ENCODE measurements around the gene MFF. TPM values are rescaled to one million over a fixed set of nuclear protein-coding genes. Genes with fewer than 3 reads are reported as not detected.
A peak's percentile ranks its signal among the peaks of the same experiment; 100 is the strongest.

Gene MFF
- 69.9 and 74.9 TPM in 2 replicates for total RNA-seq

- H3K9me3 Mint-ChIP-seq: peaks cover 8% of the 10 kb centered on the region
- peak within 1 kb of the TSS; percentile 94 for H3K4me3 Mint-ChIP-seq
- intact Hi-C loops (cut with micrococcal nuclease): loop anchor here (1.0 to 10.0 kb wide), 8 partner anchors 47 to 670 kb away; partner anchors contain the start of gene RHBDD1
- peaks cover 14% of the 10 kb centered on the region for H3K27me3 Mint-ChIP-seq (ENCODE audit: insufficient read depth)
- peak; percentile 91 for DNase-seq (ENCODE audit: low spot score)
- peaks cover 42% of the 10 kb centered on the region for H3K4me1 Mint-ChIP-seq (ENCODE audit: low read depth)
- H3K36me3 Mint-ChIP-seq (ENCODE audit: low read depth): peaks cover 9% of the 10 kb centered on the region
- peak within 1 kb of the TSS; percentile 94 for H3K27ac Mint-ChIP-seq
Measured at GRCh38 chr2:227324995-227325838, at the start of gene MFF. Gene MFF (plus strand): TSS chr2:227325251. CDS start chr2:227330666, 5,415 bp downstream.

DNA sequence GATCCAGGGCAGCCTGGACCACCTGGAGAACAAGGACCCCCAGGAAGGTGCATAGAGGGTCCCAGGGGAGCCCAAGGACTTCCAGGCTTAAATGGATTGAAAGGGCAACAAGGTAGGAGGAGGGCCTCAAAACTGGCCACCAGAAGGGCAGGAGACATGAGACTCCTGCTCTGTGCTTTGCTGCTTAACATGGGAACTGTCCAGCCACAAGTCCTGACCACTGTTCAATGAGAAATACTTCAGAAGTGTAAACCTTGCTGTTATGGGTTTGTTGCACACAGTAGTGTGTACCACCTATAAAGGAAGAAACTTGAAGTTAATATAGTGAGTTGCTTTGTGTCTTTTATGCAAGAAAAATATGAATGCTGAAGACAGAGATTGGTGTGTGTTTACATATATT is 44.2 kb upstream of the MFF start:
- H3K27me3 Mint-ChIP-seq (ENCODE audit: insufficient read depth): peaks cover 3% of the 10 kb centered on the region
- no peaks in the 10 kb centered on the region for H3K4me1 Mint-ChIP-seq (ENCODE audit: low read depth)
- H3K9me3 Mint-ChIP-seq: no peaks in the 10 kb centered on the region
- no peak overlapping the region for H3K27ac Mint-ChIP-seq
- H3K36me3 Mint-ChIP-seq (ENCODE audit: low read depth): no peaks in the 10 kb centered on the region
- H3K4me3 Mint-ChIP-seq: no peak overlapping the region
- no peak for DNase-seq (ENCODE audit: low spot score)
- intact Hi-C loops (cut with micrococcal nuclease): no loop called here

DNA sequence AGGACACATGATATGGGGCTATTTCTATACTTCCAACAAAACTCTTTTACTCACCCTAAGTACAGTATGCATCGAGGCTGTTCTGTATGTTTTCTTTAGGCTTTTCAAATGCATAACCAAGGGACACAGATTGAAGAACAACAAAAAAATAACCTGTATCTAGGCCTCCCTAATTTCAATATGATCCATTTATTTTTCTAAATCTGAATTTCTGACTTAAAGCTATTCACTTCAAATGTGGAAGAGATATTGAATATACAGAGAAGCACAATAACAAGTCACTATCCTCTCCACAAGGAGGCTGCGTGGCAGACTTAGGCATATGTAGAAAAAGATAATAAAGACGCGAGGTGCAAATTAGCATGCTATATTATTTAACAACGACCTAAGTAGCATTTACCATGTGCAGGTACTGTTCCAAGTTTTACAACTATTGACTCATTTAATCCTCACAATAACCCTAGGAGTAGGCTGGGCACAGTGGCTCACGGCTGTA is 39.3 kb upstream of the MFF start:
- intact Hi-C loops (cut with micrococcal nuclease): no loop called here
- H3K4me1 Mint-ChIP-seq (ENCODE audit: low read depth): no peaks in the 10 kb centered on the region
- no peaks in the 10 kb centered on the region for H3K27me3 Mint-ChIP-seq (ENCODE audit: insufficient read depth)

GRCh38 chr2:227287771-227288170 is 37.3 kb upstream of the MFF start:
- Mint-ChIP-seq H3K27ac (no peak overlapping the region), H3K4me3 (no peak overlapping the region), H3K27me3 (ENCODE audit: insufficient read depth) (no peaks in the 10 kb centered on the region), H3K9me3 (no peaks in the 10 kb centered on the region), H3K36me3 (ENCODE audit: low read depth) (no peaks in the 10 kb centered on the region), H3K4me1 (ENCODE audit: low read depth) (no peaks in the 10 kb centered on the region)
- DNase-seq (ENCODE audit: low spot score): no peak
- intact Hi-C loops (cut with micrococcal nuclease): no loop called here

More for the DNA sequence above, 39.3 kb upstream of the MFF start:
- Mint-ChIP-seq H3K36me3 (ENCODE audit: low read depth) (no peaks in the 10 kb centered on the region), H3K9me3 (no peaks in the 10 kb centered on the region), H3K4me3 (no peak overlapping the region), H3K27ac (no peak overlapping the region)
- DNase-seq (ENCODE audit: low spot score): no peak

DNA sequence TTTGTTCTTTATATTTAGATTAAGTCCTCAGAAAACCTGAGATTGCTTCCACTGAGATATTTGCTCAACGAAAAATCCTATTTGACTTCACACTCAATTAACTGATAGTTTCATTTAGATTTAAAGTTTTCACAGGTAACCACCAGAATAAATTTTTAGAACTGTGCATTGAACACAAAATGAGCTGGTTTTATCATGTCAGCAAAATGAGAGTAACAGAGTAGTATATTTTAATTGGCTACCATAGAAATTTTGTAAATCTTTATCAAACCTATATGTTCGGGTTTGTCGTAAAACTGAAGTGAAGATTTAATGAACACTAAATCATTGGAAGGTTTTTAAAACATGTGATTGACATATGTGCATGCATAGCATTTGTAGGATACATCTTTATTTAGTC is 32.7 kb upstream of the MFF start:
- H3K4me3 Mint-ChIP-seq: no peak overlapping the region
- intact Hi-C loops (cut with micrococcal nuclease): no loop called here

GRCh38 chr2:227293531-227293930 is 31.5 kb upstream of the MFF start:
- intact Hi-C loops (cut with micrococcal nuclease): no loop called here
- H3K36me3 Mint-ChIP-seq (ENCODE audit: low read depth): no peaks in the 10 kb centered on the region
- no peaks in the 10 kb centered on the region for H3K27me3 Mint-ChIP-seq (ENCODE audit: insufficient read depth)
- peaks cover 4% of the 10 kb centered on the region for H3K4me1 Mint-ChIP-seq (ENCODE audit: low read depth)
- H3K27ac Mint-ChIP-seq: no peak overlapping the region
- no peak for DNase-seq (ENCODE audit: low spot score)
- no peaks in the 10 kb centered on the region for H3K9me3 Mint-ChIP-seq
- H3K4me3 Mint-ChIP-seq: no peak overlapping the region

More for the DNA sequence above, 32.7 kb upstream of the MFF start:
- peaks cover 4% of the 10 kb centered on the region for H3K4me1 Mint-ChIP-seq (ENCODE audit: low read depth)
- H3K27me3 Mint-ChIP-seq (ENCODE audit: insufficient read depth): no peaks in the 10 kb centered on the region
- H3K9me3 Mint-ChIP-seq: no peaks in the 10 kb centered on the region
- no peak for DNase-seq (ENCODE audit: low spot score)
- no peaks in the 10 kb centered on the region for H3K36me3 Mint-ChIP-seq (ENCODE audit: low read depth)
- no peak overlapping the region for H3K27ac Mint-ChIP-seq

- DNase-seq (ENCODE audit: low spot score): no peak
- H3K27me3 Mint-ChIP-seq (ENCODE audit: insufficient read depth): no peaks in the 10 kb centered on the region
- H3K4me3 Mint-ChIP-seq: no peak overlapping the region
- intact Hi-C loops (cut with micrococcal nuclease): no loop called here
- H3K9me3 Mint-ChIP-seq: no peaks in the 10 kb centered on the region
- no peaks in the 10 kb centered on the region for H3K36me3 Mint-ChIP-seq (ENCODE audit: low read depth)
- H3K27ac Mint-ChIP-seq: no peak overlapping the region
- H3K4me1 Mint-ChIP-seq (ENCODE audit: low read depth): peaks cover 4% of the 10 kb centered on the region
Measured at GRCh38 chr2:227295806-227296205, 29.2 kb upstream of the MFF start.

DNA sequence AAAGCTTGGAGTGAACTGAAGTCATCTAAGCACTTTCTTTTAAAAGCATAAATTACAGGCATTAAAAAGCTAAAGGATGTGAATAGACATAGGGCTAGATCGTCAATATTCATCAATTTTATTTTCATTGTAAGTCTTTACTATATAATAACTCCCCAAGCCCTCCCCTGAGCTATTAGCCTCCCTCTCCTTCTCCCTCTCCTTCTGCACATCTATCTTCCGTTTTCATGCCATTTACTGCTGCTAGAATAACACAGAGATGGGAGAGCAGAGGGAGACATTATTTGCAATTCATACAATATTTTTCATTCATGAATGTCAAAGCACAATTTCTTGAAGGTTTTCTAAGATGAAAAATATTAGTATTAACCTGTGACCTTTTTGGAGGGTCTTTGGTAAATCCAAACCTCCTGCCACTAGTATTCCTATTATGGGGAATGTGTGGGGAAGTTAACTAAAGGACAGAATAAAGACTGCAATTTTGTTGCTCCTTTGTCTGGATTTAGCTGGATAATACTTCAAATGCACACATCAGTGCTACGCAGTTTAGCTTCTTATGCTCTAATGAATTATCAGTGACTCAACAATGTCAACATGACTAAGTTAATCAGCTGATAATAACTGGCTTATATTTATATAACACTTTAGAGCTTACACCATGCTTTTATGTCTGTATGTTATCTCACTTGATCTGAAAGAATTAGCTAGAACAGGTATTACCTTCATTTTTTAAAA is 28.2 kb upstream of the MFF start:
- Mint-ChIP-seq H3K4me1 (ENCODE audit: low read depth) (peaks cover 4% of the 10 kb centered on the region), H3K9me3 (no peaks in the 10 kb centered on the region), H3K4me3 (no peak overlapping the region), H3K27ac (no peak overlapping the region), H3K27me3 (ENCODE audit: insufficient read depth) (no peaks in the 10 kb centered on the region), H3K36me3 (ENCODE audit: low read depth) (no peaks in the 10 kb centered on the region)
- DNase-seq (ENCODE audit: low spot score): no peak
- intact Hi-C loops (cut with micrococcal nuclease): no loop called here

DNA sequence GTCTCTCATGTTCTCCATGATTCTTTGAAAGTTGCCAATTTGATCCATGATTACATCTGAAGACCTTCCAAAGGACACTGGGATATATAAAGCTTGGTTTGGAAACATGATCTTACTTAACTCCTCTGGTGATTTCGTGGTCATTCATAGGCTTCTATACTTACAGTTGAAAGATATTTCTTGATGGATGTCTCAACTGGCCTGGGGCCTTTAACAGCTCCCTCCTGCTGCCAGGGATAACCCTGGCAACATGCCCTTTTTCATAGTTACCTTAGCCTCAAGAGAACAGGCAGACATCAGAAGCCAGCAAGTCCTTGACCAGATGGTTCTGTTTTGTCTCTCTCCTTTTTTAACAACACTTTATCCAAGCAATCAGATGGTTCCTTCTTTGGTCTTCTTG is 23.5 kb upstream of the MFF start:
- Mint-ChIP-seq H3K27ac (no peak overlapping the region), H3K36me3 (ENCODE audit: low read depth) (no peaks in the 10 kb centered on the region), H3K9me3 (no peaks in the 10 kb centered on the region), H3K4me1 (ENCODE audit: low read depth) (no peaks in the 10 kb centered on the region), H3K4me3 (no peak overlapping the region), H3K27me3 (ENCODE audit: insufficient read depth) (peaks cover 3% of the 10 kb centered on the region)
- intact Hi-C loops (cut with micrococcal nuclease): no loop called here
- DNase-seq (ENCODE audit: low spot score): no peak

DNA sequence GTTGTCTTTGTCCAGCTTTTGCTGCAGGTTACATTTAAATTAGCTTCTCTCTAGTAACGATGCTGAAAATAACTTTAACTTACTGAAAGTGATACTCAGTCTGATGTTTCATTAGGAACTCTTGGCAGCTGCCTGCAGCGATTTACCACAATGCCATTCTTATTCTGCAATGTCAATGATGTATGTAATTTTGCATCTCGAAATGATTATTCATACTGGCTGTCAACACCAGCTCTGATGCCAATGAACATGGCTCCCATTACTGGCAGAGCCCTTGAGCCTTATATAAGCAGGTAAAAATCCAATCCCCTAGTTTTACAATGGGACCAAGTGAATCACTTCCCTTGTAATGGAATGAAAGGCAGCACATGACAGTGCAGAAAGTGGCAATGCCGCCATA is 16.3 kb upstream of the MFF start:
- no peak overlapping the region for H3K4me3 Mint-ChIP-seq
- H3K36me3 Mint-ChIP-seq (ENCODE audit: low read depth): no peaks in the 10 kb centered on the region
- H3K9me3 Mint-ChIP-seq: no peaks in the 10 kb centered on the region
- intact Hi-C loops (cut with micrococcal nuclease): no loop called here
- H3K27ac Mint-ChIP-seq: no peak overlapping the region
- H3K27me3 Mint-ChIP-seq (ENCODE audit: insufficient read depth): peaks cover 11% of the 10 kb centered on the region
- H3K4me1 Mint-ChIP-seq (ENCODE audit: low read depth): no peaks in the 10 kb centered on the region
- no peak for DNase-seq (ENCODE audit: low spot score)

GRCh38 chr2:227310756-227311110 is 14.3 kb upstream of the MFF start:
- H3K27me3 Mint-ChIP-seq (ENCODE audit: insufficient read depth): peaks cover 13% of the 10 kb centered on the region
- no peak overlapping the region for H3K4me3 Mint-ChIP-seq
- no peaks in the 10 kb centered on the region for H3K36me3 Mint-ChIP-seq (ENCODE audit: low read depth)
- DNase-seq (ENCODE audit: low spot score): no peak
- H3K4me1 Mint-ChIP-seq (ENCODE audit: low read depth): no peaks in the 10 kb centered on the region
- H3K27ac Mint-ChIP-seq: no peak overlapping the region
- intact Hi-C loops (cut with micrococcal nuclease): no loop called here
- H3K9me3 Mint-ChIP-seq: no peaks in the 10 kb centered on the region

- Mint-ChIP-seq H3K4me3 (no peak overlapping the region), H3K27me3 (ENCODE audit: insufficient read depth) (peaks cover 13% of the 10 kb centered on the region), H3K9me3 (peaks cover 3% of the 10 kb centered on the region), H3K36me3 (ENCODE audit: low read depth) (no peaks in the 10 kb centered on the region), H3K27ac (no peak overlapping the region), H3K4me1 (ENCODE audit: low read depth) (no peaks in the 10 kb centered on the region)
- intact Hi-C loops (cut with micrococcal nuclease): no loop called here
- DNase-seq (ENCODE audit: low spot score): no peak
Measured at GRCh38 chr2:227311861-227312506, 13.1 kb upstream of the MFF start.

DNA sequence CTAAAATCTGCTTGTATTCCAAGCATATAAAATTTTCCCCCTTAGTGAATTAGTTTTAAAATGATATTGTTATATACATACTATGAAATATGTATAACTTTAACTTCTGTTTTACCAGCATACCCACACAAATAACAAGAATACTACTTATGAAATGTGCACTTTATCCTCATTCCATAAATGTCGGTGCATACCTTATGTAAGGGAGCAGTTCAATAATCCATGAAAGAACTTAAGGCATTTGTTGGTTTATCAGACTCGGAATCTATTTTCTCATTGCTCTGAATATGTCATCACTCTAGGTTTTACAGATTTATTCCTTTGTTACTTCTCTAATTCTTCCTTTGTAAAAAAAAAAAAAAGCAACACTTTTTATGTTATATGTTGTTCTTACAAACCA is 12.5 kb upstream of the MFF start:
- no peak for DNase-seq (ENCODE audit: low spot score)
- Mint-ChIP-seq H3K36me3 (ENCODE audit: low read depth) (peaks cover under 1% of the 10 kb centered on the region), H3K27ac (no peak overlapping the region), H3K4me1 (ENCODE audit: low read depth) (no peaks in the 10 kb centered on the region), H3K9me3 (peaks cover 5% of the 10 kb centered on the region), H3K27me3 (ENCODE audit: insufficient read depth) (peaks cover 14% of the 10 kb centered on the region), H3K4me3 (no peak overlapping the region)
- intact Hi-C loops (cut with micrococcal nuclease): no loop called here

Measured in activated T-helper 1 cell treated with anti-CD3 and anti-CD28 coated beads, Interleukin-12 subunit alpha, Interleukin-12 subunit beta, Interleukin-2, Interleukin-4 antibody, amounts not matched to agents 30 ng/mL and 10 ng/mL and 1 ng/mL, durations not matched to agents 14 hours and 24 hours and 36 hours (primary cell).